ENCODE results near the gene C5orf22. TPM values are rescaled to one million over a fixed set of nuclear protein-coding genes. Genes with fewer than 3 reads are reported as not detected.

Gene C5orf22
- total RNA-seq: 34.5 TPM

GRCh38 chr5:31531888-31532547 is at the start of gene C5orf22, which contains the start of gene DROSHA:
Gene C5orf22 (plus strand): TSS chr5:31532301. CDS start chr5:31532393, 92 bp downstream.
Gene DROSHA (minus strand): TSS chr5:31532093. CDS start chr5:31529059, 3,034 bp downstream.

Small RNA genes lying within 50 kb of the gene (small RNA-seq; reads per million reads assigned to genes)
- gene RF00019 (ENCODE audit: low replicate concordance) (not detected), gene RNU6-363P (ENCODE audit: low replicate concordance) (0.07 reads per million)

Other genes with a start within 250 kb of the C5orf22 start
- gene DROSHA, start 208 bp upstream of the C5orf22 start, total RNA-seq: 73.6 TPM
- 25.3 TPM for gene PDZD2, start 106.8 kb downstream of the C5orf22 start, total RNA-seq

Data from metanephros (tissue), 2 donors.